ENCODE measurements around the gene DYNC1H1. TPM values are rescaled to one million over a fixed set of nuclear protein-coding genes. Genes with fewer than 3 reads are reported as not detected.

The DYNC1H1 gene
- polyA plus RNA-seq, 1 donor (not counting 4 experiments of a cell fraction or from before 2014, with no cell fraction given): 166 TPM

DNA sequence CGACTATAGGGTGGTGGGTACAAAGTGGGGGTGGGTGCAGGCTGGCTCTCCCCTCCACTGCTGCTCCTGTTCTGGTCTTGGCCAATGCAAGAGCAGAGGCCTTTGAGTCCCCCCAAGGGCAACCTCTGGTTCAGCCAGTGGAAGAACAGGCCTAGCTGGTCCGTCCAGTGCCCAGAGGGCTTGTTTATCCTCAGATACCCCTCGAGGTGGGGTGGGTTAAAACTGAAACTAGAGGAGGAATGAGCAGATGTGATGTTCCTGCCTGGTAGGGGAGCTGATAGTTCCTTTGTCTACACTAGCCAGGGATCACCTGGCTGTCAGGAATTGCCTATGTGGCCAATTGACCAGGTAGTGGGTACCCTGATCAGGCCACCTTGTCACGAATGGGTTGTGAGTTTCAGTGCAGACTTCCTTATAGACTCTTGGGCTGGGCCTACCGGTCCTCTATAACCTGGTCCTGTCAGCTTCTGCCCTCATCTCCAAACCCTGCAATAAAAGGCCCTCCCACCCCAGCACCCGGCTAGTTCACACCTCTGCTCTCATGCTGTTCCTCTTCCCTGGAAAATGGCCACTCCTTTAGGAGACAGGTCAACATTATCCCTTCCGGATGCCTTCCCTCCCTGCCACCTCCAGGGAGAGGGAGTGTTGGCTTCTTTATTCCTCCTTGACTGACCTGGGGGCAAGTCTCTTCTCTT is 133.2 kb downstream of the DYNC1H1 start:
- FAIRE-seq: no peak

GRCh38 chr14:102103062-102103695 is 138.8 kb downstream of the DYNC1H1 start:
- no peaks in the 10 kb centered on the region for H4K20me1 ChIP-seq (ENCODE audit: control insufficient read depth, extremely low read depth, insufficient read depth, low read length)
- H2AFZ ChIP-seq (ENCODE audit: control insufficient read depth, low read length): no peak overlapping the region
- H3K4me2 ChIP-seq (ENCODE audit: control insufficient read depth, extremely low read depth, insufficient read depth, low read depth, low read length): no peak overlapping the region
- dilution Hi-C loops (cut with MboI; ENCODE audit: extremely low pct_ligation_motif_present, low sequenced_read_pairs): no loop called here
- no peaks in the 10 kb centered on the region for H3K79me2 ChIP-seq (ENCODE audit: control insufficient read depth, insufficient read depth, low read length)
- no peak for TF ChIP-seq CTCF (optimal IDR thresholded peaks at IDR 0.05 in 1 of 3, IDR thresholded peaks at IDR 0.05 in 1 of 3, conservative IDR thresholded peaks at IDR 0.05 in 1 of 3; ENCODE audit: extremely low read depth in 1 of 3, insufficient read depth in 2 of 3, low read length in 3 of 3)
- TF ChIP-seq EZH2 (IDR thresholded peaks at IDR 0.05; ENCODE audit: low read length): no peak
- H3K27ac ChIP-seq (ENCODE audit: control insufficient read depth, insufficient read depth, low read length): no peak overlapping the region
- H3K4me3 ChIP-seq (ENCODE audit: control insufficient read depth in 2 of 3, extremely low read depth in 1 of 3, insufficient read depth in 2 of 3, low read depth in 1 of 3, low read length in 3 of 3): no peak overlapping the region
- no peaks in the 10 kb centered on the region for H3K4me1 ChIP-seq (ENCODE audit: control insufficient read depth, extremely low read depth, insufficient read depth, low read length)
- FAIRE-seq (no peak), DNase-seq (ENCODE audit: low read depth, low spot score) (no peak)
- H3K27me3 ChIP-seq (ENCODE audit: control insufficient read depth, extremely low read depth, insufficient read depth, low read length): no peaks in the 10 kb centered on the region
- H3K9me3 ChIP-seq (ENCODE audit: control insufficient read depth, low read depth, low read length): no peaks in the 10 kb centered on the region
- peaks cover 0 to 5% of the 10 kb centered on the region in 2 experiments for H3K36me3 ChIP-seq (ENCODE audit: control insufficient read depth in 2 of 2, extremely low read depth in 1 of 2, insufficient read depth in 2 of 2, low read length in 2 of 2)
- no peaks in the 10 kb centered on the region for H3K9me1 ChIP-seq (ENCODE audit: control insufficient read depth, extremely low read depth, insufficient read depth, low read length)
- no peak overlapping the region for H3K9ac ChIP-seq (ENCODE audit: control insufficient read depth, extremely low read depth, insufficient read depth, low read length)

More for the DNA sequence above, 133.2 kb downstream of the DYNC1H1 start:
- H3K4me1 ChIP-seq (ENCODE audit: control insufficient read depth, extremely low read depth, insufficient read depth, low read length): peaks cover 14% of the 10 kb centered on the region
- DNase-seq (ENCODE audit: low read depth, low spot score): no peak
- dilution Hi-C loops (cut with MboI; ENCODE audit: extremely low pct_ligation_motif_present, low sequenced_read_pairs): no loop called here
- no peaks in the 10 kb centered on the region for H4K20me1 ChIP-seq (ENCODE audit: control insufficient read depth, extremely low read depth, insufficient read depth, low read length)
- no peak overlapping the region for H3K4me3 ChIP-seq (ENCODE audit: control insufficient read depth in 2 of 3, extremely low read depth in 1 of 3, insufficient read depth in 2 of 3, low read depth in 1 of 3, low read length in 3 of 3)
- H3K9me3 ChIP-seq (ENCODE audit: control insufficient read depth, low read depth, low read length): no peaks in the 10 kb centered on the region
- H3K79me2 ChIP-seq (ENCODE audit: control insufficient read depth, insufficient read depth, low read length): no peaks in the 10 kb centered on the region
- TF ChIP-seq EZH2 (IDR thresholded peaks at IDR 0.05; ENCODE audit: low read length) (no peak), CTCF (optimal IDR thresholded peaks at IDR 0.05 in 1 of 3, IDR thresholded peaks at IDR 0.05 in 1 of 3, conservative IDR thresholded peaks at IDR 0.05 in 1 of 3; ENCODE audit: extremely low read depth in 1 of 3, insufficient read depth in 2 of 3, low read length in 3 of 3) (no peak)
- H2AFZ ChIP-seq (ENCODE audit: control insufficient read depth, low read length): no peak overlapping the region
- H3K36me3 ChIP-seq (ENCODE audit: control insufficient read depth in 2 of 2, extremely low read depth in 1 of 2, insufficient read depth in 2 of 2, low read length in 2 of 2): peaks cover 0 to 5% of the 10 kb centered on the region in 2 experiments
- no peak overlapping the region for H3K4me2 ChIP-seq (ENCODE audit: control insufficient read depth, extremely low read depth, insufficient read depth, low read depth, low read length)
- no peaks in the 10 kb centered on the region for H3K27me3 ChIP-seq (ENCODE audit: control insufficient read depth, extremely low read depth, insufficient read depth, low read length)
- no peaks in the 10 kb centered on the region for H3K9me1 ChIP-seq (ENCODE audit: control insufficient read depth, extremely low read depth, insufficient read depth, low read length)
- H3K9ac ChIP-seq (ENCODE audit: control insufficient read depth, extremely low read depth, insufficient read depth, low read length): no peak overlapping the region
- H3K27ac ChIP-seq (ENCODE audit: control insufficient read depth, insufficient read depth, low read length): no peak overlapping the region
